HG03196 (cell line): ENCODE measurements around the gene HOXD3.

Source experiments
- ATAC-seq: cut with Tn5 transposase; IDR thresholded peaks from one replicate; pipeline ENCODE4 v1.9.1; 2021; ENCODE audit not compliant: unreplicated experiment

HOXD3 gene

GRCh38 chr2:176148751-176149421 lies 8.2 kb upstream of the HOXD3 start:
- ATAC-seq = no peak

GRCh38 chr2:176149481-176149938 lies 7.6 kb upstream of the HOXD3 start:
- no peak for ATAC-seq

GRCh38 chr2:176149939-176150583 lies 7.0 kb upstream of the HOXD3 start:
- ATAC-seq = no peak

GRCh38 chr2:176150584-176151441 lies 6.3 kb upstream of the HOXD3 start:
- ATAC-seq = no peak

GRCh38 chr2:176151442-176152287 lies 5.4 kb upstream of the HOXD3 start, which contains the start of gene HOXD4:
Gene HOXD4 (plus strand): TSS chr2:176151550. CDS start chr2:176151634, 84 bp downstream.
- ATAC-seq = no peak

- no peak for ATAC-seq
Measured at GRCh38 chr2:176152350-176153181, 4.5 kb upstream of the HOXD3 start.

- ATAC-seq = no peak
Measured at GRCh38 chr2:176154576-176155252, 2.4 kb upstream of the HOXD3 start.

- ATAC-seq = no peak
Measured at GRCh38 chr2:176155356-176156044, 1.6 kb upstream of the HOXD3 start.

GRCh38 chr2:176156301-176156806 lies 753 bp upstream of the HOXD3 start:
- ATAC-seq = no peak

GRCh38 chr2:176157499-176158185 lies 535 bp downstream of the HOXD3 start:
- ATAC-seq = no peak

- ATAC-seq = no peak
Measured at GRCh38 chr2:176158186-176158591, 1.1 kb downstream of the HOXD3 start.

- ATAC-seq = no peak
Measured at GRCh38 chr2:176158855-176159662, 2.0 kb downstream of the HOXD3 start.

- no peak for ATAC-seq
Measured at GRCh38 chr2:176159663-176160250, 2.6 kb downstream of the HOXD3 start.

- ATAC-seq = no peak
Measured at GRCh38 chr2:176160251-176160985, 3.3 kb downstream of the HOXD3 start.

GRCh38 chr2:176160986-176161824 lies 4.1 kb downstream of the HOXD3 start:
- ATAC-seq = no peak
